AG04450 (cell line): Measurements from ENCODE around the gene AFP. TPM values are rescaled to one million over a fixed set of nuclear protein-coding genes. Genes with fewer than 3 reads are reported as not detected.

Experiments used
- CTCF ChIA-PET: fragments of 300-600, 350-600 bp; formaldehyde crosslinking; extraction: SDS; loops from one replicate; lab custom pipeline; 2022; ENCODE audit warnings: antibody characterized with exemption, inconsistent platforms; lab: Charles Lee
- POLR2A ChIA-PET: fragments of 350-600 bp; formaldehyde crosslinking; extraction: SDS; loops from one replicate; lab custom pipeline; 2021; ENCODE audit warnings: antibody characterized with exemption, inconsistent platforms; lab: Yijun Ruan, JAX
- DNase-seq: peaks from one replicate; pipeline ENCODE4 v3.0.0-alpha.2; 2011; ENCODE audit warnings: low read depth, low spot score
- H3K27ac ChIP-seq: one replicate; pipeline ENCODE4 v1.5.1; 2012; ENCODE audit warnings: low read depth, low read length, control low read depth
- H3K27me3 ChIP-seq: one replicate; pipeline ENCODE4 v1.6.0; 2012; ENCODE audit warnings: low read length; ENCODE audit not compliant: control insufficient read depth, insufficient read depth
- H3K4me3 ChIP-seq: 2 replicates; pipeline ENCODE4 v1.5.1; 2011; ENCODE audit warnings: mild to moderate bottlenecking, low read depth, low read length, control low read depth
- H3K9me3 ChIP-seq: 2 replicates; pipeline ENCODE4 v1.5.1; 2012; ENCODE audit warnings: low read length; ENCODE audit not compliant: control insufficient read depth, insufficient read depth
- CTCF ChIP-seq: IDR thresholded peaks from 2 replicates; pipeline ENCODE4 v1.5.1; 2011; ENCODE audit warnings: low read depth, low read length, control low read depth, inconsistent platforms
- polyA plus RNA-seq: library from polyadenylated mRNA; depleted of rRNA; stranded (reverse); fragments of >200 nt; gene quantifications from 2 replicates; pipeline ENCODE4 v1.2.3, GENCODE V29; 2011

The AFP gene
- polyA plus RNA-seq, 1 experiment = 1.1 TPM

- Histone ChIP-seq H3K27me3 (no peaks in the 10 kb centered on the region), H3K27ac (no peak overlapping the region), H3K4me3 (no peak overlapping the region), H3K9me3 (no peaks in the 10 kb centered on the region)
- no peak for TF ChIP-seq CTCF
- CTCF ChIA-PET = interaction anchor here (0.5 kb wide), 1 partner anchor 1469 kb away, joined by 3 read pairs; no protein-coding TSS in a partner anchor
- no peak for DNase-seq
- POLR2A ChIA-PET = no interaction called here
Measured at GRCh38 chr4:73392936-73393335, 43.1 kb upstream of the AFP start.

- no peak for TF ChIP-seq CTCF
- no peak overlapping the region for H3K27ac ChIP-seq
- POLR2A ChIA-PET = no interaction called here
- no peaks in the 10 kb centered on the region for H3K9me3 ChIP-seq
- no peak overlapping the region for H3K4me3 ChIP-seq
- DNase-seq = no peak
- H3K27me3 ChIP-seq = no peaks in the 10 kb centered on the region
- CTCF ChIA-PET = no interaction called here
Measured at GRCh38 chr4:73396304-73396703, 39.7 kb upstream of the AFP start.

GRCh38 chr4:73396993-73397972 is 38.7 kb upstream of the AFP start:
- CTCF ChIA-PET = no interaction called here
- Histone ChIP-seq H3K9me3 (no peaks in the 10 kb centered on the region), H3K4me3 (no peak overlapping the region), H3K27ac (no peak overlapping the region), H3K27me3 (no peaks in the 10 kb centered on the region)
- DNase-seq = no peak
- POLR2A ChIA-PET = no interaction called here
- TF ChIP-seq CTCF = no peak

GRCh38 chr4:73401412-73401811 is 34.6 kb upstream of the AFP start:
- no peak for TF ChIP-seq CTCF
- Histone ChIP-seq H3K9me3 (no peaks in the 10 kb centered on the region), H3K27ac (no peak overlapping the region), H3K27me3 (no peaks in the 10 kb centered on the region), H3K4me3 (no peak overlapping the region)
- ChIA-PET CTCF (interaction anchor here (0.6 kb wide), 1 partner anchor 50 kb away, joined by 5 read pairs; no protein-coding TSS in a partner anchor), POLR2A (no interaction called here)
- no peak for DNase-seq

GRCh38 chr4:73404042-73404441 is 32.0 kb upstream of the AFP start, which contains the start of gene ALB:
ALB (plus strand) TSS chr4:73404287; CDS start chr4:73404328, 41 bp downstream.
- DNase-seq = no peak
- POLR2A ChIA-PET = no interaction called here
- H3K4me3 ChIP-seq = no peak within 1 kb of the TSS
- TF ChIP-seq CTCF = no peak
- H3K27ac ChIP-seq = no peak within 1 kb of the TSS
- H3K9me3 ChIP-seq = no peaks in the 10 kb centered on the region
- H3K27me3 ChIP-seq = no peaks in the 10 kb centered on the region
- CTCF ChIA-PET = no interaction called here
